ENCODE data around the gene SLC2A8.

GRCh38 chr9:127396253-127396807 is 639 bp upstream of the SLC2A8 start:
- TF ChIP-seq CTCF (IDR thresholded peaks at IDR 0.05) (no peak), E2F1 (CRISPR knock-in tag; IDR thresholded peaks at IDR 0.05) (no peak)

Measured in WTC11 (cell line).